Measurements from ENCODE around the gene TBKBP1. TPM values are rescaled to one million over a fixed set of nuclear protein-coding genes. Genes with fewer than 3 reads are reported as not detected.
A peak's percentile ranks its signal among the peaks of the same experiment; 100 is the strongest.

Gene TBKBP1
- total and polyA plus RNA-seq, 9 of the 15 experiments (the other 6 are each of a cell fraction or from before 2014, with no cell fraction given), result 0.03 to 15.6 (median 6.8) TPM

- TF ChIP-seq PRPF4 (IDR thresholded peaks at IDR 0.05; ENCODE audit: insufficient read depth, low read depth, low read length, poor library complexity, severe bottlenecking), result no peak
- TF ChIP-seq ADNP (tag; IDR thresholded peaks at IDR 0.05), result no peak
- TF ChIP-seq BHLHE40 (IDR thresholded peaks at IDR 0.05; ENCODE audit: low read length), result peak; percentile 22; the same call in 1 of the 2 replicates
- TF ChIP-seq ZNF561 (CRISPR knock-in tag; conservative IDR thresholded peaks at IDR 0.05), result no peak
- TF ChIP-seq, protein P1, sequence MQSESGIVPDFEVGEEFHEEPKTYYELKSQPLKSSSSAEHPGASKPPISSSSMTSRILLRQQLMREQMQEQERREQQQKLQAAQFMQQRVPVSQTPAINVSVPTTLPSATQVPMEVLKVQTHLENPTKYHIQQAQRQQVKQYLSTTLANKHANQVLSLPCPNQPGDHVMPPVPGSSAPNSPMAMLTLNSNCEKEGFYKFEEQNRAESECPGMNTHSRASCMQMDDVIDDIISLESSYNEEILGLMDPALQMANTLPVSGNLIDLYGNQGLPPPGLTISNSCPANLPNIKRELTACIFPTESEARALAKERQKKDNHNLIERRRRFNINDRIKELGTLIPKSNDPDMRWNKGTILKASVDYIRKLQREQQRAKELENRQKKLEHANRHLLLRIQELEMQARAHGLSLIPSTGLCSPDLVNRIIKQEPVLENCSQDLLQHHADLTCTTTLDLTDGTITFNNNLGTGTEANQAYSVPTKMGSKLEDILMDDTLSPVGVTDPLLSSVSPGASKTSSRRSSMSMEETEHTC (IDR thresholded peaks at IDR 0.05), result no peak
- TF ChIP-seq ATF2 (CRISPR knock-in tag; IDR thresholded peaks at IDR 0.05), result no peak
- TF ChIP-seq MCM7 (IDR thresholded peaks at IDR 0.05), result no peak
- 0 out of 2 replicates have a peak, but pooled peaks have one; percentile 44 for TF ChIP-seq GABPB2 (CRISPR knock-in tag; conservative IDR thresholded peaks at IDR 0.05)
- peak; percentile 81 for TF ChIP-seq SMAD4 (CRISPR knock-in tag; conservative IDR thresholded peaks at IDR 0.05)
- TF ChIP-seq, protein P2, sequence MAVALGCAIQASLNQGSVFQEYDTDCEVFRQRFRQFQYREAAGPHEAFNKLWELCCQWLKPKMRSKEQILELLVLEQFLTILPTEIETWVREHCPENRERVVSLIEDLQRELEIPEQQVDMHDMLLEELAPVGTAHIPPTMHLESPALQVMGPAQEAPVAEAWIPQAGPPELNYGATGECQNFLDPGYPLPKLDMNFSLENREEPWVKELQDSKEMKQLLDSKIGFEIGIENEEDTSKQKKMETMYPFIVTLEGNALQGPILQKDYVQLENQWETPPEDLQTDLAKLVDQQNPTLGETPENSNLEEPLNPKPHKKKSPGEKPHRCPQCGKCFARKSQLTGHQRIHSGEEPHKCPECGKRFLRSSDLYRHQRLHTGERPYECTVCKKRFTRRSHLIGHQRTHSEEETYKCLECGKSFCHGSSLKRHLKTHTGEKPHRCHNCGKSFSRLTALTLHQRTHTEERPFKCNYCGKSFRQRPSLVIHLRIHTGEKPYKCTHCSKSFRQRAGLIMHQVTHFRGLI (CRISPR knock-in tag; IDR thresholded peaks at IDR 0.05), result peak; percentile 72; the same call in 1 of the 2 replicates
- TF ChIP-seq IRF9 (tag; IDR thresholded peaks at IDR 0.05), result no peak
- no peak for TF ChIP-seq SMAD2 (IDR thresholded peaks at IDR 0.05; ENCODE audit: low read depth, low read length)
- TF ChIP-seq NCOA1 (IDR thresholded peaks at IDR 0.05; ENCODE audit: low read depth), result peak; percentile 40; the same call in 1 of the 2 replicates
- peak; percentile 61; the same call in 1 of the 2 replicates for TF ChIP-seq ZNF584 (CRISPR knock-in tag; IDR thresholded peaks at IDR 0.05; ENCODE audit: low read depth)
- TF ChIP-seq, protein P3, sequence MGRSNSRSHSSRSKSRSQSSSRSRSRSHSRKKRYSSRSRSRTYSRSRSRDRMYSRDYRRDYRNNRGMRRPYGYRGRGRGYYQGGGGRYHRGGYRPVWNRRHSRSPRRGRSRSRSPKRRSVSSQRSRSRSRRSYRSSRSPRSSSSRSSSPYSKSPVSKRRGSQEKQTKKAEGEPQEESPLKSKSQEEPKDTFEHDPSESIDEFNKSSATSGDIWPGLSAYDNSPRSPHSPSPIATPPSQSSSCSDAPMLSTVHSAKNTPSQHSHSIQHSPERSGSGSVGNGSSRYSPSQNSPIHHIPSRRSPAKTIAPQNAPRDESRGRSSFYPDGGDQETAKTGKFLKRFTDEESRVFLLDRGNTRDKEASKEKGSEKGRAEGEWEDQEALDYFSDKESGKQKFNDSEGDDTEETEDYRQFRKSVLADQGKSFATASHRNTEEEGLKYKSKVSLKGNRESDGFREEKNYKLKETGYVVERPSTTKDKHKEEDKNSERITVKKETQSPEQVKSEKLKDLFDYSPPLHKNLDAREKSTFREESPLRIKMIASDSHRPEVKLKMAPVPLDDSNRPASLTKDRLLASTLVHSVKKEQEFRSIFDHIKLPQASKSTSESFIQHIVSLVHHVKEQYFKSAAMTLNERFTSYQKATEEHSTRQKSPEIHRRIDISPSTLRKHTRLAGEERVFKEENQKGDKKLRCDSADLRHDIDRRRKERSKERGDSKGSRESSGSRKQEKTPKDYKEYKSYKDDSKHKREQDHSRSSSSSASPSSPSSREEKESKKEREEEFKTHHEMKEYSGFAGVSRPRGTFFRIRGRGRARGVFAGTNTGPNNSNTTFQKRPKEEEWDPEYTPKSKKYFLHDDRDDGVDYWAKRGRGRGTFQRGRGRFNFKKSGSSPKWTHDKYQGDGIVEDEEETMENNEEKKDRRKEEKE (IDR thresholded peaks at IDR 0.05; ENCODE audit: borderline replicate concordance in 1 of 2, control insufficient read depth in 1 of 2, low read depth in 2 of 2, low read length in 1 of 2), result no peak; a peak in 1 of 4 replicates
- TF ChIP-seq CBFB (CRISPR knock-in tag; IDR thresholded peaks at IDR 0.05), result peak; percentile 89; the same call in 1 of the 2 replicates
- TF ChIP-seq ZC3H4 (CRISPR knock-in tag; IDR thresholded peaks at IDR 0.05; ENCODE audit: borderline replicate concordance), result no peak
These were observed 44.6 kb upstream of the TBKBP1 start, which contains the start of gene KPNB1 (continued) for GRCh38 chr17:47649153-47649971.
